Inferior parietal cortex (tissue), 1 donor: ENCODE measurements around the gene RBM7.

Source experiments
- DNase-seq: peaks from one replicate; pipeline ENCODE4 v3.0.0-alpha.2; 2016; ENCODE audit errors: extremely low spot score

RBM7 gene

DNA sequence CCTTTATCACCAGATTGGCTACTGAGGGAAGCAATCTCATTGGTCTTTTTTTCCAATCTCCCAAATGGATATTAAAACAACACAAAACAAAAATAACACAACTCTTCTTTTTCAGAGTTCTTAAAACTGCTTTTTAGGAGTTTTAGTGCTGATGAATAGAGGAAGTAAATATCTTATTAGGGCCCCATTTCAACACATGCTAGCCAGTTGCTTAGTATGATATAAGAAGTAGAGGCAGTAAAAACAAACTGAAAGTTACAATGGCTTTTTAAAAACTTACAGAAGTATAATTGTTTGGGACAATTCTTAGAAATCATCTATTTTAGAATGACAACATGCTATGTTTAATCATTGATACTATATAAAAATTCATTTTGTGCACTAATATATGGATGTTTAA lies 3.5 kb upstream of the RBM7 start:
- no peak for DNase-seq

GRCh38 chr11:114397349-114397982 lies 3.0 kb upstream of the RBM7 start:
- DNase-seq, result no peak

DNA sequence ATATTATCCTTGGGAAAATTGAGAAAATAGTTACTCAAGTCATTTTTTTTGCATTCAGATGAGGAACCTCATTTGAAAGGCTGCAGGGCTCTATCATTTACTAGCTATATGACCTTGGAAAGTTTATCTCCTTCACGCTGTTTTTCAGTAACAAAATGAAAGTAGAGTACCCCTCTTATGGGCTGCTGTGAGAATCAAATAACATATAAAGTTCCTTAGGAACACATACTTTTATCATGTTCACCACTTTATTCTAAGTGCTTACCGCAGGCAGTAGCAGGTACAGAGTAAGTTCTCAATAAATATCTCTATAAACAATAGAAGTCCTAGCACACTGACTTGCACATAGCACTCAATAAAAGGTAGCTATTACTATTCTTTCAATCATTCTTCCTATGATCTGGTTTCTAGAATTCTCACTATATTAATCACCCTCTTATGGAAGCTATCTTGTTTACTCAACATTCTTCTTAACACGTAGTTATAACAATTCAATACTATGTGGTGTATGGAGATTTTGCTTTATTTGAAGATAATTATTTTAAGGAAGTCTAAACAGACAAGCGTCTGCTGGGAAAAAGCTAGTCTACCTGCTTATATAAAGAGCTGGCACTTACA lies 2.1 kb upstream of the RBM7 start:
- no peak for DNase-seq

DNA sequence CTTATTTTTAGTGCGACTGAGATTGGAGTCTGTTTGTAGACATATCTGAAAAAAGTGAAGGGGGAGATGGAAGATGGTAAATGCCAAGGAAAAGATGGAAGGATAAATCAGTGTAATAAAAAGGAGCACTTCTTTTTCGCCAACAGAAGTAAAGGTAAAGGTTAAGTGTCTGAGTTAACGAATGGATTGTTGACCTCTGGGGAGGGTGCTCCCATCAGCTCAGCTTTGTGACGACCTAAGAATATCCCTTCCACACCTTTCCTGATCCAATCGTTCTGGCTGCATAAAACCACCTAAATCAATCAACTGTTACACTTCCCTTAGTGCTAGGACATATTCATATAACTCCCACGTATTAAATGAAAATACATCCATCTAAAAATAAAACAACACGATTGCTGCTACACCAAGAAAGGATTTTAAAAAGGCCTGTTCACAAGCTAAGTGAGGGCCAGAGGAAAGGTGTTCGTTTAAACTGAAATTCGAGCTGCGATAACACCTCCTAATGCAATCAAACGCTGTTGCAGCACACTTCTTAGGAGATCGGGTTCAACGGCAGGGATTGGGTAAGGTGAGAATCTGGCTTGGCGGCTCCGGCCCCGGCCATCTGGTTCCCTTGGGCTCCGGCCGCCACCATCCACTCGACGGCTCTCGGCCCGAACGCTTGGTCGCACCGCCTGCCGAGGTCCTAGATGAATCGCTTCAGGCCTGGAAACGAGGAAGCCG lies 813 bp upstream of the RBM7 start:
- DNase-seq, result no peak

GRCh38 chr11:114400915-114401223 lies 403 bp downstream of the RBM7 start:
- no peak for DNase-seq

DNA sequence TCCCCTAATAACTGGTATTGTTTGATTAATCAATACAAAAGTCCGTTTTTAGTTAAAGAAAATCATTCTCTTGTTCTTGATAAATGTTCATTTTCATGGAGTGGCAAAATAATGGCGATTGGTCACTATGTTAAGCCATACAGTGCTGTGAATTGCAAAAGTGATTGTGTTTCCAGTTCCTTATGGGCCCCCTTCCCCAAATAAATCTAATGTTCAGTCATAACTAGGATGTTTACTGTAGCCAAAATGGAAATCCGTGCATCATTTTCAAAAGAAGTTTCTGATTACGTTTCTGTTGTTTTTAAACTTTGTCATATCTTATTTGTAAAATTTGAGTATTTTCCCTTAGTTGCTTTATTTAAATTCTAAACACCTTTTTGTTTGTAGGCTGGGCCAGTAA lies 845 bp downstream of the RBM7 start:
- DNase-seq, result no peak

- DNase-seq, result no peak
Measured at GRCh38 chr11:114412946-114413345, 12.5 kb downstream of the RBM7 start.

DNA sequence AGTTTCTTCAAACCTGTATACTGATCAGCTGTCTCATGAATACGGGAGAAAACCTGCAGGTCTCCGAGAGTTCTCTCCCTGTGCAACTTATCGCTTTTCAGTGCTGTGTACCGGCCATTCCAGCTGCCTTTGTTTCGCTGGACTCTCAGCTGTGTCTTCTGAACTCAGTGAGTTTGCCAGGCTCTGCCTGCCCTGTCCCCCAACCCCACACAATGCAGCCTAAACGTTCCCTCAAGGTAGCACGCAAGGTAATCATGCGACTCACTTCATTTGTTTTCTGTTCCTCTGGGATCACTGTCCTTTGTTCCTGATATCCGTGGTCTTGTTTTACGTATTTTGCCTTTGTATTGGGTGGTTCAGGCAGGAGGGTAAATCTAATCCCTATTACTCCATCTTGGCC lies 13.5 kb downstream of the RBM7 start:
- no peak for DNase-seq

DNA sequence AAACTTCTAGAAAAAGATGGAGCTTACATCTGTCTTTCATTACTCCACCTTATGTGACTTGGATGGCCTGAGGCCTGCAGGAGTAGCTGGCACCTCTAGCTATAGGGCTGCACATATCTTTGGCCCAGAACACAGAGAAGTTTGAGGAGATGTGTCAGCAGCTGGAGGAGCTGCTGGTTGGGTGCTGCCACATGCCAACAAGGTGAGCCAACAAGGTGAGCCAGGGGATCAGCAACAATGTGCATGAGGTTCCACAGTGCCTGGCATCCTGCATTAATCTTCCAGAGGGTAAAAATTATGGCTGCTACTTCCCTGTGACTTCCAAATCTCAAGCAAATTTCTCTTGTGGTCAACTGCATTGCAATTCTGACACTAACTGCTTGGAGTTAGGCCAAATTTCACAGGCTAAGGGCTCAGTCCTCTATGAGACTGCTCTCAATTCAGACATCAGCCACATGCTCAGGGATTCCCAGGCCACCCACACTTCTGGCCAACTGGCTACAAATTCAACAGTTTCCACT lies 16.0 kb downstream of the RBM7 start:
- no peak for DNase-seq

GRCh38 chr11:114426280-114426679 lies 25.8 kb downstream of the RBM7 start:
- no peak for DNase-seq

DNA sequence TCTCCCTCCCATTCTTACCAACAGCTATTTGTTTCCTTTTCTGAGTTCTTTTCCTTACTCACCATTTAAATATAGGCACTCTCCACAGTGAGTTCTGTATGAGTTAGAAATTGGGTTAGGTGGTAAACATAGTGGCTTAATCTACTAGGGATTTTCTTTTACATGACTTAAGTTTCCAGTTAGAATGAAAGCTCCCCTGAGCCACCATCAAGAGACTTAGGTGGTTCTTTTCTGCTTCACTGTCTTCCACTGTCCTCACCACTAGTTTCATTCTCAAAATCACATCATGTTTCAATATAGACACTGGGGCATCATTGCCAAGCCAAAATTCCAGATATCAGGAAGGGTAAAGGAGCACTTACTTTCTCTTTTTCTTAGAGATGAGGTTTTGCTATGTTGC lies 29.8 kb downstream of the RBM7 start:
- DNase-seq, result no peak

DNA sequence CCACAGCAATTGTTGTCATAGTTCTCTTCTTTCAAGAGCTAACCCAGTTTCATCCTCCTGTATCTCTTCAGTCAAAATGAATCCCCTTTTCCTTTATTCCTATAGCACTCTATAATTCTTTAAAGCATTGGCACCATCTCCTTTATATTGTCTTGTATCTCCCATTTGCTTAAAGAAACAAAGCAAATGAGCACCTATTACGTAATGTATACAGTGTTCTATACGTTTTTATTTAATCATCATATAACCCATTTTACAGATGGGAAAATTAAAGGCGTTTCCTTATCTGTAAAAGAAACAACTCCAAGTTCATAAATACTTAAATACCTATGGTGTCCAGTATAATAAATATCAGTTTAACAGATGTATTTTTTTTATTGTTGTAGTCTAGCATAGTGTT lies 32.4 kb downstream of the RBM7 start:
- no peak for DNase-seq

- no peak for DNase-seq
Measured at GRCh38 chr11:114433376-114433775, 32.9 kb downstream of the RBM7 start.

DNA sequence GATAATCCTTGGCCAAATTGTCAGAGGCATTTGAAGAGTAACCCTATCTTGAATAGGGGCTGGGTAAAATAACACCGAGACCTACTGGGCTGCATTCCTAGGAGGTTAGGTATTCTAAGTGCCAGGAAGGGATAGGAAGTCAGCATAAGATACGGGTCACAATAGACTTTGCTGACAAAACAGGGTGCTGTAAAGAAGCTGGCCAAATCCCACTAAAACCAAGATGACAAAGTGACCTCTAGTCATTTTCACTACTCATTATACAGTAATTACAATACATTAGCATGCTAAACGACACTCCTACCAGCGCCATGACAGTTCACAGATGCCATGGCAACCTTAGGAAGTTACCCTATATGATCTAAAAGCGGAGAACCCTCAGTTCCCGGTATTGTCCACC lies 37.8 kb downstream of the RBM7 start:
- no peak for DNase-seq

- peak; percentile 93 for DNase-seq
Measured at GRCh38 chr11:114439229-114440120, 39.0 kb downstream of the RBM7 start, which contains the start of gene REXO2. TSS of gene REXO2 (plus strand) at chr11:114439467. CDS start at chr11:114439529, 62 bp downstream.

DNA sequence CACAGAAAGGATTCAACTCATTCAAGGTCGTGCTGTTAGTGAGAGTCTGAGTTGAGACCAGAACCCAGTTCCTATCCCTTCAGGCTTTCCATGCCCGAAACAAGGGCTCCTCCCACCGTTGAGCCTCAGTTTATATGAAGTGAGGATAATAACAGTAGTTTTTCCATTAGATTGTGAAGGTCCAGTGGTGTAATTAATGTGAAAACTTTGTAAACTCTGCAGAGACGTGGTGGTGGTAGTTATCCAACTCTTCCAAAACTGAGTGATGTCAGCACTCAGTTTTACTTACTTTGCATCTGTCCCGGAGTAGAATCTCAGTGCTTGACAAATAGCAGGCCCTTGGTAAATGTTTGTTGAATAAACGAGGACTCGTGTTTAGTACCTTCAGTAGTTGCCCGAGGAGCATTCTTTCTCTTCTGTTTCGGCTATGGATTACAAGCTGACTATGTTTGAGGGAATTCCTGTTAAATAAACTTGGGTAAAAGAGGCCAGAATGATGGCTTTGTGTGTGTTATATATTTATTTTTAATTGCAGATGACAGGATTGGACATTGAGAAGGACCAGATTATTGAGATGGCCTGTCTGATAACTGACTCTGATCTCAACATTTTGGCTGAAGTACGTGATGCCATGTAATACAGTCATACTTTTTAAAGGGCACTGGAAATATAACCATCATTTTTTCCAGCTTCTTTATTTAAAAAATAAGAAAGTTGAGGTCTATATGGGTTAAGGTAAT lies 39.8 kb downstream of the RBM7 start:
- DNase-seq, result peak; percentile 39

DNA sequence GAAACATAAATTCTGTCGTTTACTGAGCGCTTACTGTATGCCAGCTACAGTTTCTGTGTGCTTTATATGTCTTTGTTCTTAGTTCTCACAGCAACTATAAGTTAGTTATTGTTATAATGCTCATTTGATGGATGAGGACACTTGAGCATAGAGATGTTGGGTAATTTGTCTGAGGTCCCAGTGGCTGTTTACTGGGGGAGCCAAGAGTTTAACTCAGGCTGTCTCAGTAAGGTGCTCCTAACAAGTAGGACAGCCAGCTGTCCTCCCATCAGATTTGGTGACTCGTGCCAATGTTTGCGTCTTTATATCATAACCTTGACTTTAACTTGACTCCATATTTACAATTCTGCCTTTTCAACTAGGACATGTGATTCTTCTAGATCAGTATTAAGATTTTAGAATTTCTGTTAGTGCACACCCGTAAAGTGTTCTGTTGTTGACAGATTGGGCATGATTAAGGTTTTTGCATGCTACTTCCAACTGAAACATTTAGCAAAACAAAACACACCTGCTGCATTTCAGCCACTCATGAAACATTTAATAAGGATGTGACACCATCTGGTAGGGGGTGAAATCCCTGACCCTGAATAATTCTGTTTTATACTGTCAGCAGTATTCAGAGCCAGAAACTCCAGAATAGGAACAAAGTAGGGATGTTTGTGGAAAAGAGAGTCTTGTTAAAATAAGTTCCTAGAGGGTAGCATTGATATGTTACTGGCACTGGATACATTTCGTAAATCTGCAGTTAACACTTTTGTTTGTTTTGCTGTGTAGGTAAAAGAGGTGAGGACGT lies 40.7 kb downstream of the RBM7 start:
- DNase-seq, result no peak

GRCh38 chr11:114441921-114442320 lies 41.5 kb downstream of the RBM7 start:
- no peak for DNase-seq

GRCh38 chr11:114442536-114442935 lies 42.1 kb downstream of the RBM7 start:
- no peak for DNase-seq

- no peak for DNase-seq
Measured at GRCh38 chr11:114447444-114447843, 47.0 kb downstream of the RBM7 start.

GRCh38 chr11:114447892-114448291 lies 47.4 kb downstream of the RBM7 start:
- DNase-seq, result no peak
